CD4-positive, alpha-beta T cell treated with Interleukin-15 for 4 hours (primary cell): ENCODE data around the gene SLC16A12.
"Not testable (repeated sequence)": the region's sequence is repeated elsewhere in the genome, so short reads cannot be mapped to it uniquely, and the experiment has no call there.

ENCODE experiments used
- DNase-seq: peaks from one replicate; pipeline ENCODE4 v3.0.0-alpha.2; 2020; ENCODE audit warnings: low spot score

The SLC16A12 gene

GRCh38 chr10:89547853-89548513 lies 12.6 kb upstream of the SLC16A12 start:
- DNase-seq = no peak

- not testable (repeated sequence) for DNase-seq
Measured at GRCh38 chr10:89546651-89547050, 11.3 kb upstream of the SLC16A12 start.

- no peak for DNase-seq
Measured at GRCh38 chr10:89543841-89544240, 8.4 kb upstream of the SLC16A12 start.

GRCh38 chr10:89540420-89540949 lies 5.1 kb upstream of the SLC16A12 start:
- no peak for DNase-seq

- DNase-seq = no peak
Measured at GRCh38 chr10:89537364-89537763, 2.0 kb upstream of the SLC16A12 start.

- no peak for DNase-seq
Measured at GRCh38 chr10:89536013-89536354, 590 bp upstream of the SLC16A12 start.

- no peak for DNase-seq
Measured at GRCh38 chr10:89534826-89535166, 598 bp downstream of the SLC16A12 start.

GRCh38 chr10:89532476-89532875 lies 2.9 kb downstream of the SLC16A12 start:
- DNase-seq = no peak

- no peak for DNase-seq
Measured at GRCh38 chr10:89531359-89531758, 4.0 kb downstream of the SLC16A12 start.

- not testable (repeated sequence) for DNase-seq
Measured at GRCh38 chr10:89529711-89530110, 5.7 kb downstream of the SLC16A12 start.

GRCh38 chr10:89526358-89526757 lies 9.0 kb downstream of the SLC16A12 start:
- no peak for DNase-seq

GRCh38 chr10:89525556-89525955 lies 9.8 kb downstream of the SLC16A12 start:
- no peak for DNase-seq

- DNase-seq = no peak
Measured at GRCh38 chr10:89524279-89524678, 11.1 kb downstream of the SLC16A12 start.

- DNase-seq = no peak
Measured at GRCh38 chr10:89523274-89523673, 12.1 kb downstream of the SLC16A12 start.

- DNase-seq = no peak
Measured at GRCh38 chr10:89522463-89522862, 12.9 kb downstream of the SLC16A12 start.

GRCh38 chr10:89521368-89521767 lies 14.0 kb downstream of the SLC16A12 start:
- DNase-seq = no peak

- DNase-seq = no peak
Measured at GRCh38 chr10:89520706-89521105, 14.7 kb downstream of the SLC16A12 start.

- DNase-seq = no peak
Measured at GRCh38 chr10:89518876-89519842, 16.2 kb downstream of the SLC16A12 start.

- DNase-seq = no peak
Measured at GRCh38 chr10:89518108-89518507, 17.3 kb downstream of the SLC16A12 start.

GRCh38 chr10:89516149-89516832 lies 19.1 kb downstream of the SLC16A12 start:
- DNase-seq = no peak

GRCh38 chr10:89515031-89515841 lies 20.2 kb downstream of the SLC16A12 start:
- DNase-seq = no peak

GRCh38 chr10:89513206-89513605 lies 22.2 kb downstream of the SLC16A12 start:
- no peak for DNase-seq
